GM23338 (cell line): ENCODE data around the gene OBP2A. TPM values are rescaled to one million over a fixed set of nuclear protein-coding genes. Genes with fewer than 3 reads are reported as not detected.

Experiments used
- ATAC-seq: fragments of 200-7000 bp; cut with Tn5 transposase; 3 replicates; pipeline ENCODE4 v1.9.1; 2020
- DNase-seq: peaks from one replicate; pipeline ENCODE4 v3.0.0-alpha.2; 2015; ENCODE audit warnings: low spot score
- H2AFZ ChIP-seq: fragments of 200-600 bp; sonication (generic); 2 replicates; pipeline ENCODE4 v1.8.0; 2016; ENCODE audit warnings: antibody characterized with exemption, mild to moderate bottlenecking, moderate library complexity
- H3F3A ChIP-seq: fragments of 200-600 bp; sonication (generic); replicated peaks from 2 replicates; pipeline ENCODE4 v1.8.0; 2017; ENCODE audit warnings: antibody characterized with exemption, mixed run types, low read depth
- H3K27ac ChIP-seq: fragments of 200-600 bp; sonication (generic); 2 replicates; pipeline ENCODE4 v1.6.1; 2016; ENCODE audit warnings: low read depth
- H3K27me3 ChIP-seq: fragments of 200-600 bp; sonication (generic); 2 replicates; pipeline ENCODE4 v1.8.0; 2016; ENCODE audit warnings: mild to moderate bottlenecking, mixed run types, moderate library complexity; ENCODE audit not compliant: insufficient read depth
- H3K36me3 ChIP-seq: fragments of 200-600 bp; sonication (generic); 2 replicates; pipeline ENCODE4 v1.8.0; 2016; ENCODE audit warnings: mild to moderate bottlenecking; ENCODE audit not compliant: insufficient read depth
- H3K4me1 ChIP-seq: fragments of 200-600 bp; sonication (generic); 2 replicates; pipeline ENCODE4 v1.8.0; 2016; ENCODE audit warnings: mild to moderate bottlenecking, moderate library complexity; ENCODE audit not compliant: insufficient read depth
- H3K4me2 ChIP-seq: fragments of 200-600 bp; sonication (generic); 2 replicates; pipeline ENCODE4 v1.7.1; 2017; ENCODE audit warnings: mixed run types
- H3K4me3 ChIP-seq: fragments of 200-600 bp; sonication (generic); 2 replicates; pipeline ENCODE4 v1.6.1; 2016; ENCODE audit warnings: mixed run types
- H3K79me2 ChIP-seq: fragments of 200-600 bp; sonication (generic); replicated peaks from 2 replicates; pipeline ENCODE4 v1.8.0; 2017; ENCODE audit warnings: mild to moderate bottlenecking; ENCODE audit not compliant: insufficient read depth
- H3K9me2 ChIP-seq: fragments of 200-600 bp; sonication (generic); 2 replicates; pipeline ENCODE4 v1.8.0; 2017; ENCODE audit not compliant: insufficient read depth
- H4K20me1 ChIP-seq: fragments of 200-600 bp; sonication (generic); replicated peaks from 2 replicates; pipeline ENCODE4 v1.8.0; 2017; ENCODE audit warnings: mild to moderate bottlenecking; ENCODE audit not compliant: insufficient read depth
- H3K27ac Mint-ChIP-seq: 2 replicates; pipeline ENCODE4 v1.8.0; 2020; ENCODE audit warnings: inconsistent platforms, mild to moderate bottlenecking, moderate library complexity, mixed read lengths
- H3K27me3 Mint-ChIP-seq: 3 replicates; pipeline ENCODE4 v1.8.0; 2022; ENCODE audit warnings: low read depth, mild to moderate bottlenecking, moderate library complexity, mixed read lengths, inconsistent platforms; ENCODE audit not compliant: insufficient read depth, poor library complexity
- H3K36me3 Mint-ChIP-seq: 3 replicates; pipeline ENCODE4 v1.8.0; 2021; ENCODE audit warnings: low read depth, mild to moderate bottlenecking, inconsistent platforms, moderate library complexity, mixed read lengths
- H3K4me1 Mint-ChIP-seq: 3 replicates; pipeline ENCODE4 v1.8.0; 2020; ENCODE audit warnings: mild to moderate bottlenecking, inconsistent platforms, mixed read lengths
- H3K4me3 Mint-ChIP-seq: 3 replicates; pipeline ENCODE4 v1.8.0; 2021; ENCODE audit warnings: moderate library complexity, mild to moderate bottlenecking, inconsistent platforms, mixed read lengths
- H3K9me3 Mint-ChIP-seq: 3 replicates; pipeline ENCODE4 v1.8.0; 2020; ENCODE audit warnings: moderate library complexity, mild to moderate bottlenecking, inconsistent platforms, mixed read lengths
- CREB1 ChIP-seq: fragments of 250-450 bp; sonication (Bioruptor Pico); IDR thresholded peaks from 2 replicates; pipeline ENCODE4 v1.5.0; 2020; ENCODE audit warnings: low read depth, mild to moderate bottlenecking, moderate library complexity
- CTCF ChIP-seq, 2 experiments: fragments of 200-600 bp in 1 of 2; sonication (generic) in 1 of 2; conservative IDR thresholded peaks; 2 replicates each; pipeline versions ENCODE4 v1.5.1 to v1.6.1; 2016 to 2017; ENCODE audit warnings: antibody characterized with exemption in 2 of 2, low read depth in 2 of 2, mild to moderate bottlenecking in 2 of 2, moderate library complexity in 1 of 2
- ETS1 ChIP-seq: IDR thresholded peaks from 2 replicates; pipeline ENCODE4 v1.6.1; 2016; ENCODE audit warnings: antibody characterized with exemption
- EZH2 ChIP-seq: fragments of 200-600 bp; sonication (generic); IDR thresholded peaks from one replicate; pipeline ENCODE4 v1.8.0; 2017; ENCODE audit warnings: antibody characterized with exemption, mild to moderate bottlenecking, low read depth; ENCODE audit not compliant: unreplicated experiment
- EZH2phosphoT487 ChIP-seq: fragments of 200-600 bp; sonication (generic); IDR thresholded peaks from one replicate; pipeline ENCODE4 v1.8.1; 2018; ENCODE audit warnings: antibody characterized with exemption; ENCODE audit not compliant: unreplicated experiment
- JUNB ChIP-seq: IDR thresholded peaks from one replicate; pipeline ENCODE4 v1.6.1; 2016; ENCODE audit warnings: antibody characterized with exemption; ENCODE audit not compliant: unreplicated experiment
- NANOG ChIP-seq: IDR thresholded peaks from 2 replicates; pipeline ENCODE4 v1.6.1; 2016; ENCODE audit warnings: antibody characterized with exemption, borderline replicate concordance
- POLR2AphosphoS5 ChIP-seq: IDR thresholded peaks from 2 replicates; pipeline ENCODE4 v1.6.1; 2016; ENCODE audit warnings: antibody characterized with exemption, low read depth
- REST ChIP-seq: IDR thresholded peaks from one replicate; pipeline ENCODE4 v1.6.1; 2018; ENCODE audit warnings: antibody characterized with exemption; ENCODE audit not compliant: unreplicated experiment
- STAT1 ChIP-seq: IDR thresholded peaks from one replicate; pipeline ENCODE4 v1.6.1; 2016; ENCODE audit warnings: antibody characterized with exemption; ENCODE audit not compliant: unreplicated experiment
- ZNF114 ChIP-seq: fragments of 250-450 bp; sonication (Bioruptor Pico); IDR thresholded peaks from 2 replicates; pipeline ENCODE4 v1.5.0; 2020; ENCODE audit warnings: mild to moderate bottlenecking, moderate library complexity
- ZNF331 ChIP-seq: fragments of 250-450 bp; sonication (Bioruptor Pico); IDR thresholded peaks from 2 replicates; pipeline ENCODE4 v1.5.0; 2020; ENCODE audit warnings: low read depth, mild to moderate bottlenecking, moderate library complexity
- ZNF462 ChIP-seq: fragments of 250-450 bp; sonication (Bioruptor Pico); IDR thresholded peaks from 2 replicates; pipeline ENCODE4 v1.5.0; 2020; ENCODE audit warnings: mild to moderate bottlenecking, moderate library complexity
- polyA plus RNA-seq: library from polyadenylated mRNA; unstranded; fragments of >200 nt; fragmentation: Nextera tagmentation; extraction: Ambion mirVana; gene quantifications from 2 replicates; pipeline ENCODE4 v1.2.1, GENCODE V29; 2016
- total RNA-seq: library from RNA; depleted of rRNA; stranded (reverse); fragments of >200 nt; shearing (Covaris generic); gene quantifications from 2 replicates; pipeline ENCODE4 v1.2.3, GENCODE V29; 2014

The OBP2A gene
- total and polyA plus RNA-seq, 2 experiments from 2014 or later: not detected

- ATAC-seq: no peak
- Histone ChIP-seq H3K79me2 (no peaks in the 10 kb centered on the region), H3K4me3 (no peak overlapping the region), H3K27ac (no peak overlapping the region), H3K4me1 (no peaks in the 10 kb centered on the region), H2AFZ (no peak overlapping the region), H3K27me3 (no peaks in the 10 kb centered on the region), H3K36me3 (no peaks in the 10 kb centered on the region), H3K9me2 (0 out of 2 replicates have a peak, but pooled peaks cover 6% of the 10 kb centered on the region), H3K4me2 (no peak overlapping the region), H3F3A (no peaks in the 10 kb centered on the region), H4K20me1 (no peaks in the 10 kb centered on the region)
- H3K4me3 Mint-ChIP-seq: no peak overlapping the region
- no peak for TF ChIP-seq EZH2
- TF ChIP-seq JUNB: no peak
- TF ChIP-seq EZH2phosphoT487: no peak
- no peak for TF ChIP-seq ZNF114 (CRISPR knock-in tag)
- no peak for TF ChIP-seq NANOG
- no peak for TF ChIP-seq CTCF (conservative IDR thresholded peaks at IDR 0.05; ENCODE audit: low read depth in 2 of 2)
- no peak for TF ChIP-seq ZNF462 (CRISPR knock-in tag)
- no peak for TF ChIP-seq ETS1
- no peak for TF ChIP-seq CREB1 (CRISPR knock-in tag)
- no peak for TF ChIP-seq STAT1
- no peak for TF ChIP-seq POLR2AphosphoS5
- no peak for TF ChIP-seq ZNF331 (CRISPR knock-in tag)
- no peak for TF ChIP-seq REST
- H3K27me3 Mint-ChIP-seq: peaks cover 3% of the 10 kb centered on the region
- H3K36me3 Mint-ChIP-seq: peaks cover 3% of the 10 kb centered on the region; the same call in 1 of the 3 replicates
- H3K27ac Mint-ChIP-seq: no peak overlapping the region
- H3K4me1 Mint-ChIP-seq: no peaks in the 10 kb centered on the region
- H3K9me3 Mint-ChIP-seq: peaks cover 11% of the 10 kb centered on the region
- no peak for DNase-seq
Measured at GRCh38 chr9:135582541-135582940, 36.6 kb downstream of the OBP2A start.
